GM21360 (cell line): ENCODE results near the gene NKX1-1.
"Not testable (repeated sequence)": the region's sequence is repeated elsewhere in the genome, so short reads cannot be mapped to it uniquely, and the experiment has no call there.

ENCODE experiments used
- ATAC-seq: cut with Tn5 transposase; IDR thresholded peaks from one replicate; pipeline ENCODE4 v1.9.1; 2021; ENCODE audit warnings: mild to moderate bottlenecking, moderate library complexity; ENCODE audit not compliant: unreplicated experiment

The NKX1-1 gene

DNA sequence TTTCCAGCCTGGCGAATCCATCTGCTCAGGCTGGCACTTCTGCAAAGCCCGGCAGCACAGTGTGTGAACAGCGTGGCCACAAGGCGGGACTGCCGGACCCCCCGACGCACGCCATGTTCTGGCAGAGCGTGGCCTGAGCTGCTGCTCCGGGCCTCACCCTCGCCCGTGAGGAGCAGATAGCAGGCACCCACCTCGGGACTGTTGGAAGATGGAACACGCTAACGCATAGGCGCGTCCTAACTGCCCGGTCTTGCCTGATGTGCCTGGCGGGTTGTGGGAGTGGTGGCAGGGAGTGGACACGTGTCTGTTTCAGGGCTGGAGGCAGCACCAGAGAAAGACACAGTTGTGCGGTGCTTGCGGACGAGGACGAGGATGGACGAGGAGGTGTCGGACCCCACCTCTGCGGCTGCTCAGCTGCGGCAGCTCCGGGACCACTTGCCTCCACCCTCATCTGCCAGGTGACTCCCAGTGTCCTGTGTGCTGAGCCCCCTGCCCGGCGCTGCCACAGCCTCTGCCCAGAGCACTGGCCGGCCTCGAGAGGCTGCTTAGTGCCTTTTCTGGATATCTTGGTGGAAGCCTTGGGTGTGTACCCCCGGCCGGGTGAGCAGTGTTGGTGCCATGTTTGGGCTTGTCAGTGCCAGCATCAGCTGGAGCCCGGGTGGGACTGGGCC, 31.1 kb downstream of the NKX1-1 start:
- no peak for ATAC-seq

DNA sequence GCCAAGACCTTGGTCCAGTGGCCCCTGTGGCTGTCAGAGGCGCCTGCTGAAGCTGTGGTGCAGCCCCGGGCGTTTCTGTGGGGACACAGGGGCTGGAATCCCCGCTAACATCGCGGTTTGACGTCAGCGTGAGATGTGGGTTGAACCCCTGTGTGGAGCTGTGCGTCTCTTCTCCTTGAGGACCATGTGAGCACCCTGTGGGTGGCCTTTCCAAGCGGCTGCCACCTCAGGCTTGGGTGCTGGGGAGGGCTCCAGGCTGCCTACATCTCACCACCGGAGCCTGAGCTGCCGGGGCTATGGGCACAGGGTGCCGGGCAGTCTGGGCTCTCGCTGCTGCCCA, 31.6 kb downstream of the NKX1-1 start:
- ATAC-seq = no peak

DNA sequence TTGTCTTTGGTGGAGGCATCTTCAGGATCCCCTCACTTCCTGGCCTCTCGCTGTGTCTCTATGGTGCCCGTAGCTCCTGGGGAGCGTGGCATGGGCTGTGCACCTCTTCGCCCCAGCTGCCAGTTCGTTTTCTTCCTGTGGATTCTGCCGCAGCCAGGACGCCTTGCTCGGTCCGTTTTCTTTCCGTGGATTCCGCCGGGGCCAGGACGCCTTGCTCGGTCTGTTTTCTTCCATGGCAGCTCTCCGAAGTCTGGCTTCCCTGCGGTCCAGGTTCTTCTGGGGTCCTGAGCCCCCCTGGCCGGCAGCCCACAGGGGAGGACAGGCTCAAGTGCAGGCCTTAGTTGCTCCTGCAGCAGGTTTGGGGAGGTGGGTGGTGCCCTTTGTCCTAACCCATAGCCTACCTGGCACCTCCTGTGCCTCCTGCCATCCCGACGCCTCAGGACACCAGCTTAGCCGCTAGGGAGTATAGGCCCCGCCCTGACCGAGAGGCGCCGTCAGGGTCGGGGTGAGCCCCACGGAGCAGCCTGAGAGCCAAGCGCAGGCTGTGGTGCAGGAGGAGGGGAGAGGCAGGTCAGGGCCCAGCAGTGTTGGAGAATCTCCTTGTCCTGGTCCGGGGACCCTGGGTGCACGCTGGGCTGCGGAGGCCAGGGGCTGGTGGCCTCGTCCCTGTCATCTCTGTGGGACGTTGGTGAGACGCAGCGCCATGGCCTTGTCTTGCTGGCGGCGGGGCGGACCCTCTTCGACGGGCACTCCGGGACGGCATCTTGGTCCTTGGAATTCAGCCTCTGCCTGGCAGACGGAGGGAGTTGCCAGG, 32.1 kb downstream of the NKX1-1 start:
- no peak for ATAC-seq

DNA sequence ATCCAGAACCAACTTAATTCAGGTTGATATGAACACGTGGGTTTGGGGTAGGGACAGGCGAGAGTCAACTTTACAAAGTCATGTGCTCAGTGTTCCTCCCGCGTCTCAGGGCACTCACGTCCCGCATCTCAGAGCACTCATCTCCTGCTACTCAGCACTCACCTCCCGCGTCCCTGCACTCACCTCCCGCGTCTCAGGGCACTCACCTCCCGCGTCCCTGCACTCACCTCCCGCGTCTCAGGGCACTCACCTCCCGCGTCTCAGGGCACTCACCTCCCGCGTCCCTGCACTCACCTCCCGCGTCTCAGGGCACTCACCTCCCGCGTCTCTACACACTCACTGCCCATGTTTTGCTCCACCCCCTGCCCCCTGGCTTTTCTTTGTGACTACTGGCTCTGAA, 33.7 kb downstream of the NKX1-1 start:
- ATAC-seq = not testable (repeated sequence)

DNA sequence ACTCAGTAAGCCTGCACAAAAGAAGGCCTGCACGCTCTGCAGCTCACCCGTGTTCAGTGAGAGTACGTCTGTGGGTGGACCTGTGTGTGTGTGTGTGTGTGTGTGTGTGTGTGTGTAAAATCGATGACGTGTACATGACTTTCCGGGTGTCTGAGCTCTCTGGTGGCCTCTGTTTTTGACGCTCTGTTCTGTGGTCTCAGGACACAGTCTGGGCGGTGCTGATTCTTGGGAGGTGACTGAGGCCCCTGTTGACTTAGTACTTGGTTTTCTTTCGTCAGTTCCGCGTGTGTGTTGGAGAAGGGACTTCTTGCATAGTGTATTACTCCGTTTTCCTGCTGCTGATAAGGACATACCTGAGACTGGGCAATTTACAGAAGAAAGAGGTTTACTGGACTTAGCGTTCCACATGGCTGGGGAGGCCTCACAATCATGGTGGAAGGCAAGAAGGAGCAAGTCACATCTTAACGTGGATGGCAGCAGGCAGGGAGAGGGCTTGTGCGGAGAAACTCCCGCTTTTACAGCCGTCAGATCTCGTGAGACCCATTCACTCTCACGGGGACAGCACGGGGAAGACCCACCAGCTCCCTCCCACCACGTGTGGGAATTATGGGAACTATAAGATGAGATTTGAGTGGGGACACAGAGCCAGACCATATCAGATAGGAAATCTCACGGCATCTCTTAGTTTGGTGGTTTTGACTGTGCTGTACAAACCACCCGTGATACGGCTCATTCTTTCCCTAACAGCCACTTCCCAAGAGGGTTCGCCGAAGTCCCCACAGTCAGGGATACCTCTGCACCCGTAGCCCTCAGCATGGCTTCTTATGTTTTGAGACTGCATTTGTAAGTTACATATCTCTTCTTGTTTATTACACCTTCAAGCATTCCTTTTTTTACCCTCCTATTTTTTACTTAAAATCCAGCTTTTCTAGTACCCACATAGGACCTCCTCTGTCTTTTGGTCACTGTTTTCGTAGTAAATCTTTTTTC, 34.8 kb downstream of the NKX1-1 start:
- ATAC-seq = no peak

DNA sequence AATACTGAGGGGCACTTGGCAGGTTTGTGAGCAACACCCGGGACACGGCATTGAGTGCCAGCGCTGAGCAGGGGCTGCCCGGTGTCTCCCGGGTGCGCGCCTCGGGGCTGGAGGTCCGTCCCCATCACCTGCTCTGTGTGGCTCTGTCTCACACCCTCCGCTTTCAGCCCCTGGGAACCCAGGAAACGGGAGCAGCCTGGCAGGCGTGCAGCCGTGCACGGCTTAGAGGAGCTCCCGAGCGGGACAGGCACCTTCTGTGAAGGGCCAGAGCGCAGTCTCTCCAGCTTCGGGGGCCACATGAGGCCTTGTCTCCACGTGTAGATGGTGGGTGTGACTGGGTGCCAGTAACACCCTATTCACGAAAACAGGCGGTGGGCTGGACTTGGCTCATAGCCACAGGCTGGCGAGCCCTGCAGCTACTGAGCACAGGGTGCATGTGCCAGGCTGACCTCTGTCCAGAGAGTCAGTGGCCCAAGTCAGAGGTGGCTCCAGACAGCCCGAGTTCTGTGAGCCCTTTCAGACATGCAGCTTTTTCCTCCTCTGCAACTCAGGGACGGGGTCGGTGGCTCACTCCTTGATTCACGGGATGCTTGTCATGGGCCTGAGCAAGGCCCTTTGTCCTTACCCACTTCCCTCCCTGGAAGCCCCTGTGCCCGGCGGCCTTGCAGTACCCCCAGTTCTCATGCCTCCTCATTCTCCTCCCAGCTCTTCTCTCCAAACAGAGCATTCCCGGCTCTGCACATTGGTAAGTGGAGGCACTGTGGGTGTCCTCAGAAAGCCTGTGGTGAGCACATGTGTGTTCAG, 35.7 kb downstream of the NKX1-1 start:
- no peak for ATAC-seq

DNA sequence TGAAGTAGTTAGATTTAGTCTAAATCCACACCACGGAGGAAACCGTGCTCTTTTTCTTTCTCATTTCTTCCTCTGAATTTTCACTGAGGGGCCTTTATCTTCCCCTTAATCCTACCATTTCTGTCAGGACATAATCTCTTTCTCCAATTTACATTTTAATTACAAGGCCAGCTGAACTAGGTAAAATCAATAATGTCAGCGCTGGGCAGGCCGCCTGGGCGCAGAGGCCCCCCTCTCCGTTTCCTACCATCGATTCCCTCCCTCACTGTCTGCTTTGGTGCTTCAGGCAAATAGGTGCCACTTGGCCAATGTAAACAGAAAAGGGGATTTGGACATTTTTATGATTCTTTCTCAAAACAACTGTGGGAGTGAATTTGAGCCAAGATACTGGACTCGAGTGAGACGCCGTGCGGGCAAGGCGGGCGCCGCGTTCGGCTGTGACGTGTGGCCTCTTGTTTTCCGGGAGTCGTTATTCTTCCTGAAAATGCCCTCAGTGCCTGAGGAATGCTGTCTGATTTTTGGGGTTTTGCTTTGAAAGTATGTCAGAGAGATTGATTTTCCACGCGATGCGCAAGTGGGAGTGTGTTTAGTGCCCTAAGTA, 36.7 kb downstream of the NKX1-1 start:
- no peak for ATAC-seq

DNA sequence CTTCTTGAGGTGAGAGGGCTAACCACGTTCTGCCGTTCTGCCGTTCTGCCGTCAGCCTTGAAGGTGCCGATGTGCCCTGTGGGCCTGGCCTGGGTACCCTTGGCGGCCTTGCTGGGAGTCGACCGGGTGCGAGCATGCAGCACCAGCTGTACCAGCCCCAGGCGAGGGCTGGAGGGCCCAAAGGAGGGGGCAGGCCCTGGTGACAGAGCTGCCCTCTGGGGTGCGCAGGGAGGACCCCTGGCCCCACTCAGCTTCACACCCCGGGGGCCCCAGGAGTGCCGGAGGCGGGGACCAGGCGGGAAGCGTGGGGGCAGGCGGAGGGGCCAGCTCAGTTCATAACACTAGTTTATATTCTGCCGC, 37.2 kb downstream of the NKX1-1 start:
- no peak for ATAC-seq

DNA sequence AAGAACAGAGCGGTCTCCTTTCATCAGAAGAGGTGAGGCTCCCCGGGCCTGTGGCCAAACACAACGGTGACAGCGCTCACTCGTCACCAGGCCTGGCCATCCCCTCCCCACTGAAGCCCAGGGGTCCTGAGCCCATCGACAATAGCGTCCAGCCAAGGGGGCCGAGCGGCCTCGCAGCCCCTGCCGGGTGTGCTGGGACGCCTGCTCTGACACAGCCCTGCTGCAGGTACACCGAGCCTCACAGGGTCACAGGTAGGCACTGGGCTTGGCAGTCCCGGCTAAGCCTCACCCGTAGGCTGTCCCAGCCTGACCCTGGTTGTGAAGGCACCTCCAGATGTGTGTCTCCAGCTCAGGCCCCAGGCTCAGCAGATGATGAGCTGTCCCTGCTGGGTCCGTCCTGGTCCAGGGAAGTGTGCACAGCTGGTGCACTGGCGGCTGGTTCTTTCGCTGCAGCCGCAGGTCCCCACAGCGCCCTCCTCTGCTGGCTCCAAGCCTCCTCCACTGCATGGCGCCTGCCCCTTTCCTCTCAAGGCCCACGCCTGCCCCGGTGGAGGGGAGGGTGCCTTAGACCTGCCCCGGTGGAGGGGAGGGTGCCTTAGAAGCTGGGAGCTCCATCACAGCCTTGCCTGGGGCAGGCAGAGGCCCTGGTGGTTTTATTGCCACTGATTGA, 37.7 kb downstream of the NKX1-1 start:
- no peak for ATAC-seq

DNA sequence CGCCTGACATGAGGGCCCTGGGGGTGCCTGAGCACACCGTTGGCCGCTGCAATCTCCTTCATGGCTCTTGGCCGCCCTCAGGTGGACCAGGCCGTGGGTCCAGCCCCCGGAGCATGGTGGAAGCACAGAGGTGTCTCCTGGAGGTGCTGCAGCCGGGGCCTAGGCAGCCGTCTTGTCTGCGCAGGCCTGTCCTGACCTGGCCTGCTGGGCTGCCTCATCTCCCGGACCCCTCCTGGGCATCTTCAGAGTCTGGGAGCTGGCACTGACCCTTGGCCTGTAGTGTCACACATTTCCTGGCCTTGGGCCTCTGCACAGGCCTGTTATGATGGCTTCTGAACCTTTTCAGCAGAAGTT, 38.3 kb downstream of the NKX1-1 start:
- no peak for ATAC-seq

DNA sequence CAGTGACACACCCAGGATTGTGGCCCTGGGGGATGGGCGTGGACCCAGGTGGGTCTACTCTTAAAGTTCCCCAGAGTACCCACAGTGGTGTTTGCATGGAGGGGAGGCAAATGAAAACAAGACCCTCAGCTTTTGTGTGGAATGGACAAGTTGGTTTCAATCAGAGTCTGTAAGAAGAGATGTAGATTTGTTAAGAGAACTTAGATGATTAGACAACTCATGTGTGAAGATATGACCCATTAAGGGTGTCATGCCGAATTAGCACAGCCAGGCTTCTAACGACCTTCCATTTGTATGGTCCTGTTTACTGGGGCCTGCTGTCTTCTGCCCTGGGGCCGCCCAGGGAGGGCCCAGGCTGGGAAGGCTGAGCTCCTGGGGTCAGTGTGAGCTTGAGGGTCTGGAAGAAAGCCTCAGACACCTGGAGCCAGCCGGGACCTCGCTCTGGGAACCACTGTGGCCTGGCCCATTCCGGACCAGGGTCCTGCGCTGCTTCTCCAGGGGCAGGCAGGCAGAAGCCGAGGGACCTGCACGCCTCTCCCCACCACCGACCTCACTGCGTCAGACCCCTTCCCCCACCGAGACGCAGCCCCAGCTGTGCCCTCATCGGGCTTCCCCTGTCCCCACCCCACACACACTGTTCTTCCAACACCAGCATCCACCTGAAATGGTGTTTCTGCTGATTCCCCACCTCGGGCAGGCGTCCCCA, 38.9 kb downstream of the NKX1-1 start:
- ATAC-seq = no peak

DNA sequence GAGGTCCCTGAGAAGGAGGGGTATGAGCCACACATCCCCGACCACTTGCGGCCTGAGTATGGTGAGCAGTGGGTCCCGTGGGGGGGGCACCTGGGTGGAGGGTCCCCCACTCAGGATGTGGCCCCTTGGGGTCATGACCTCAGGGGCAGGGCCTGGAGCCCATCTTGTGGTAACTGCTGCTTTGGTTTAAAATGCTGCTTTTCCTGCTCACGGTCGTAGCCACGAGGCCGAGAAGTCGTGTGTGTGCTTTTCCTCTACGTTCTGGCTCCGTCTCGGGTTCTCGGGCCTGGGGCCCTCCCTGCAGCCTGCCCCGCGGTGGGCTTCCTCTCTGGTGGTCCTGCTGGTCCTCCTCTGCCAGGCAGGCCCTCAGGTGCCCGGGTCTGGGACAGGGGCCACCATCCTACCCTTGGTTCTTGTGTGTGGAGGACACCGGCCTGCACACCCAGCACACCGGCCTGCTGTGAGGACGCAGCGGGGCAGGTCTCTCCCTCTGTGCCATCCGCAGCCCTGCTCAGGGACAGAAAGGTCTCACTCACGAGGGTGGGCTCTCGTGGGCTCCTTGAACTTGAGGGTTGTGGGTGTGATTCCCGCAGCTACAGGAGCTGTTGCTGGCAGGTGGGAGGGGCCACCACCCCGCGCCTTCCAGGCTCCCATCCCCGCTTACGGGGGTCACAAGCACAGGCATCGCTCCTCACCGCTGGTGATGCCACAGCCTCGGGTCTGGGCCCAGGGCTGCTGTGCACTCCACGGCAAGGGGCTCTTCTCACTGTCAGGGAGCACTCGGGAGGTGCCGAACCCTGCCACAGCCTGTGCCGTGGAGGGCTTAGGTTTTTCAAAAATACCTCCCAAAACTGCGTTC, 39.6 kb downstream of the NKX1-1 start:
- no peak for ATAC-seq

DNA sequence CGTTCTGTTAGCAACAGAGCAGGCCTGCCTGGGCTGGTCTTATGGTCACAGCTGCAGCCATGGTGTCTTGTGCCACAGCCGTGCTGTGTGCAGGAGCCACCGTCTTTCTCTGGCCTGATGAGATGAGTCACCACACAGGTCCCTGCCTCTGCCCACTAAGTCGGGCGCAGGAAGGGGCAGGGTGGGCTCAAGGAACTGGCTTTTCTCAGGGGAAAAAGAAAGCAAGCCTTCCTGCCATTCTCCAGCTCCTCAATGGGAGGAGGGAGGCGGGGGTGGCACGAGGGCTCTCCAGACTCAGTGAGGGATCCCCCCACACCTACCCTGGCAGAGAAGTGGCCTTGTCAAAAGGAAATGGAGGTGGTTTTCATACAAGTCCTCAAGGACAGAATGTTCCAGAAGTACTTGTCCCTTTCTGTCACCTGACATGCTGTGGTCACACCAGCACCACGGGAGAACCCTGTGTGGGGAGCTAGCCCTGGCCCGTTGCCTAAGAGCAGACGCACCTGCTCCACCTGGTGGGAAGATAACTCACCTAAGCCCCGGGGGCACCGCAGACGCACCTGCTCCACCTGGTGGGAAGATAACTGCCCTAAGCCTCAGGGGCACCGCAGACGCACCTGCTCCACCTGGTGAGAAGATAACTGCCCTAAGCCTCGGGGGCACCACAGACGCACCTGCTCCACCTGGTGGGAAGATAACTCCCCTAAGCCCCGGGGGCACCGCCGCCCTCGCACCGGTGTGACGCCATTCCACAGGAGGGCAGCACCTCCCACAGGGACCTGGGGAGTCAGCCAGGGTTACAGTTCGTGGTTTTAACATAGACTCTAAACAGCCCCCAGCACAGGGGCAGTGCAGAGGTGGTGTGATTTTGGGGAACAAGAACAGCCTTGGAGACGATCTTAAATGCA, 40.7 kb downstream of the NKX1-1 start:
- no peak for ATAC-seq

DNA sequence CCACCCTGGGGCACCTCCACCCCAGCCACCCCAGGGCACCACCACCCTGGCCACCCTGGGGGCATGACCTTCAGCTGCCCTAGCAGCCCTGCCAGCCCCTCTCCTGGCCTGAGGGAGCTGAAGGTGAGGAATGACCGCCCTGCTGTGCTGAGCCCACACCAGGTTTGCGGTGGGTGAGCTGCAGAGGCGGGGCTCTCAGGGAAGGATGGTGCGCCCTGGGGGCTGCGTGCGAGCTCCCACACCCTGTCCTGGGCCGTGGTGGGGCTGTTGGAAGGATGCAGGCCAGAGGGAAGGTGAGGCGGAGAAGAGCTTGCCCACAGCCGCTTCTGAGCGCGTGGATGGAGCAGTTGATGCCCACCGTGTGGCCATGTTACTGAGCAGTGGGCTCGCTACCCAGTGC, 41.5 kb downstream of the NKX1-1 start:
- ATAC-seq = no peak

DNA sequence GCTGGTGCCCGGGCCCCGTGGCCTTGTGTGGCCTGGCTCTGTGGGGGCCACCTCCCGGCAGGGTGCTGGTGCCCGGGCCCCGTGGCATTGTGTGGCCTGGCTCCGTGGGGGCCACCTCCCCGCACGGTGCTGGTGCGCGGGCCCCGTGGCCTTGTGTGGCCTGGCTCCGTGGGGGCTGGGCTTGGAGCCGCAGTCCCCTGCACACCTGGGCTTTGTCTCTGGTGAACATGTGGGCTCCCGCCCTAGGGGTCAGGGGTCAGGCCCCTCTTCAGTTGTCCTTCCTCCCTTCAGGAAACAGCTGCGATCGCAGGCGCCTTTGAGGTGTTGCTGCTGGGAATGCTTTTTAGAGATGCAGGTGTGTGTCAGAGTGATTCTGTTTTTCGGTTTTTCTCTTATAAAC, 42.0 kb downstream of the NKX1-1 start:
- no peak for ATAC-seq

DNA sequence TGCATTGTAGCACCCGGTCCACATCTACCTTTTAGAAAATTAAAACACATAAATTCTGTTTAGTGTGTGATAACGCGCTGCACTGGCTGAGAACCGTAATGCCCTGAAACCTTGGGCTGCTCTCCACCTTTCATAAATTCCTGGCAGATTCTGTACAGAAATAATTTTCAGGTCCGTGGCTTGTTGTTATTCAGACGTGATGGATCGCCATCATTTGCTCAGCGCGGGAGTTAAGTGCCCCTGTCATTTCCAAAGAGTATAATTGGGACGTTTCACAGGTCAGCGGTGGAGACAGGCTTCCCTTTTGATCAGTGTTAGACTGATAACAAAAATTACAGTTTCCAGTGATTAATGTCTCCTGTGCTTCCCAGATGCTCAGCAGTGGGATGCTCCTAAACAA, 42.7 kb downstream of the NKX1-1 start:
- ATAC-seq = no peak

DNA sequence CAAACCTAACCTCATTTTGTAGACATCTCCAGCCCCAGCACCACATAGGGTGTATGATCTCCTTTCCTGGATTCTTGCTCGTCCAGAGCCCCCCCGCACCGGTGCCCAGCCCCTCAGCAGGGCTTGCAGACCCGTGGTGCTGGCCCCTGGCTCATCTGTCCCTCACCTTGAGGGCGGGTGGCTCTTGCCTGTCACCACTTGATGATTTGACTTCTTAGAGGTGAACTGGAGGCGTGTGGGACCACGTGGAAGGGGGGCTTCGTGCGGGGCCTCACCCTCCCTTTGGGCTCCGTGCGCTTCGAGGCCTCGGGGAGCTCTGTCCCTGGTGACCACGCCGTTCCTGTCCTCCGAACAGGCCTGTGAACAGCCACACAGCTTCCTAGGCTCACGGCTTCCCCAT, 43.7 kb downstream of the NKX1-1 start:
- ATAC-seq = no peak
